MM.1S (cell line): ENCODE measurements around the gene EYA2.

Experiments
- DNase-seq: peaks from one replicate; pipeline ENCODE4 v3.0.0-alpha.2; 2015
- H2AFZ ChIP-seq: fragments of 300-600 bp; sonication (generic); 2 replicates; pipeline ENCODE4 v1.6.0; 2016; ENCODE audit warnings: antibody characterized with exemption, low read length
- H3F3A ChIP-seq: fragments of 300-600 bp; sonication (generic); 2 replicates; pipeline ENCODE4 v1.6.1; 2016; ENCODE audit warnings: mild to moderate bottlenecking, antibody characterized with exemption, low read length, moderate library complexity, mixed read lengths; ENCODE audit not compliant: insufficient read depth
- H3K27ac ChIP-seq: fragments of 300-600 bp; sonication (generic); 2 replicates; pipeline ENCODE4 v1.5.1; 2016; ENCODE audit warnings: mild to moderate bottlenecking, low read length
- H3K27me3 ChIP-seq: fragments of 300-600 bp; sonication (generic); replicated peaks from 2 replicates; pipeline ENCODE4 v1.6.0; 2016; ENCODE audit warnings: low read length; ENCODE audit not compliant: insufficient read depth
- H3K36me3 ChIP-seq: fragments of 300-600 bp; sonication (generic); replicated peaks from 2 replicates; pipeline ENCODE4 v1.6.1; 2016; ENCODE audit warnings: mild to moderate bottlenecking, low read length, mixed read lengths; ENCODE audit not compliant: insufficient read depth
- H3K4me1 ChIP-seq: fragments of 300-600 bp; sonication (generic); 2 replicates; pipeline ENCODE4 v1.6.1; 2016; ENCODE audit warnings: low read length, mixed read lengths
- H3K4me2 ChIP-seq: fragments of 300-600 bp; sonication (generic); 2 replicates; pipeline ENCODE4 v1.6.0; 2016; ENCODE audit warnings: low read depth, low read length
- H3K4me3 ChIP-seq: fragments of 300-600 bp; sonication (generic); 2 replicates; pipeline ENCODE4 v1.5.1; 2016; ENCODE audit warnings: low read length, mixed read lengths
- H3K79me2 ChIP-seq: fragments of 300-600 bp; sonication (generic); 2 replicates; pipeline ENCODE4 v1.6.1; 2016; ENCODE audit warnings: mixed run types, low read length, mixed read lengths
- H3K9ac ChIP-seq: fragments of 300-600 bp; sonication (generic); 2 replicates; pipeline ENCODE4 v1.6.1; 2016; ENCODE audit warnings: low read length, mixed read lengths
- H3K9me2 ChIP-seq: fragments of 300-600 bp; sonication (generic); replicated peaks from 2 replicates; pipeline ENCODE4 v1.6.1; 2016; ENCODE audit warnings: mild to moderate bottlenecking, low read length, mixed read lengths; ENCODE audit not compliant: insufficient read depth
- H3K9me3 ChIP-seq: fragments of 300-600 bp; sonication (generic); replicated peaks from 2 replicates; pipeline ENCODE4 v1.6.1; 2016; ENCODE audit warnings: mild to moderate bottlenecking, low read length, mixed read lengths; ENCODE audit not compliant: insufficient read depth
- H4K20me1 ChIP-seq: fragments of 300-600 bp; sonication (generic); 2 replicates; pipeline ENCODE4 v1.6.1; 2016; ENCODE audit warnings: mild to moderate bottlenecking, low read length, moderate library complexity, mixed read lengths; ENCODE audit not compliant: insufficient read depth
- EZH2 ChIP-seq: fragments of 300-600 bp; sonication (generic); optimal IDR thresholded peaks from 2 replicates; pipeline ENCODE3; 2017; ENCODE audit warnings: low read depth, mild to moderate bottlenecking, antibody characterized with exemption, low read length, mixed read lengths
- EZH2phosphoT487 ChIP-seq: fragments of 300-600 bp; sonication (generic); IDR thresholded peaks from 2 replicates; pipeline ENCODE4 v1.6.1; 2018; ENCODE audit warnings: antibody characterized with exemption, low read length
- TF ChIP-seq, protein P1 (sequence below): fragments of 300-600 bp; sonication (generic); IDR thresholded peaks from 2 replicates; pipeline ENCODE4 v1.5.1; 2016; ENCODE audit warnings: antibody characterized with exemption, low read length, mixed read lengths

Gene EYA2

DNA sequence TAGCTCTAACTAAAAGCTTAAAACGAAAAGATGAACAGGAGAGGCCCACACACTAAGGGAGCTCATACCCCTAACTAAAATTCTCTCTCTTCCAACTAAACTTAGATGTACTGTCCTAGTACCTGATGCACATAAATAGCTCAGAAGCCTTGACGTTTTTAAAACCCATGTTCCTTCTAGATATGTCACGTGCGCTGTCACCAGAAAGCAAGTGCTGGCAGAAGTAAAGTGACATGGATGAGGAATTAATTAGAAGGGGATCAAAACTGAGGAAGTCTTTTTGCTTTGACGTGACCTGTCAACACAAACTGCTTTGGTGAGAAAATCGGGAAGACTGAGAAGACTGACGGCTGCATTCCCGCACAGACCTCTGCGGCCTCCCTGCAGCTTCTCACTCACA lies 319.3 kb downstream of the EYA2 start:
- Histone ChIP-seq H3K79me2 (peaks cover 37% of the 10 kb centered on the region), H3F3A (no peaks in the 10 kb centered on the region), H3K9me3 (no peaks in the 10 kb centered on the region), H3K27ac (no peak overlapping the region), H3K9ac (no peak overlapping the region), H3K4me1 (no peaks in the 10 kb centered on the region), H3K36me3 (peaks cover 32% of the 10 kb centered on the region), H3K4me2 (no peak overlapping the region), H2AFZ (no peak overlapping the region), H3K27me3 (no peaks in the 10 kb centered on the region), H3K9me2 (no peaks in the 10 kb centered on the region), H3K4me3 (no peak overlapping the region), H4K20me1 (no peaks in the 10 kb centered on the region)
- TF ChIP-seq EZH2: no peak
- TF ChIP-seq EZH2phosphoT487: no peak
- TF ChIP-seq, protein P1, sequence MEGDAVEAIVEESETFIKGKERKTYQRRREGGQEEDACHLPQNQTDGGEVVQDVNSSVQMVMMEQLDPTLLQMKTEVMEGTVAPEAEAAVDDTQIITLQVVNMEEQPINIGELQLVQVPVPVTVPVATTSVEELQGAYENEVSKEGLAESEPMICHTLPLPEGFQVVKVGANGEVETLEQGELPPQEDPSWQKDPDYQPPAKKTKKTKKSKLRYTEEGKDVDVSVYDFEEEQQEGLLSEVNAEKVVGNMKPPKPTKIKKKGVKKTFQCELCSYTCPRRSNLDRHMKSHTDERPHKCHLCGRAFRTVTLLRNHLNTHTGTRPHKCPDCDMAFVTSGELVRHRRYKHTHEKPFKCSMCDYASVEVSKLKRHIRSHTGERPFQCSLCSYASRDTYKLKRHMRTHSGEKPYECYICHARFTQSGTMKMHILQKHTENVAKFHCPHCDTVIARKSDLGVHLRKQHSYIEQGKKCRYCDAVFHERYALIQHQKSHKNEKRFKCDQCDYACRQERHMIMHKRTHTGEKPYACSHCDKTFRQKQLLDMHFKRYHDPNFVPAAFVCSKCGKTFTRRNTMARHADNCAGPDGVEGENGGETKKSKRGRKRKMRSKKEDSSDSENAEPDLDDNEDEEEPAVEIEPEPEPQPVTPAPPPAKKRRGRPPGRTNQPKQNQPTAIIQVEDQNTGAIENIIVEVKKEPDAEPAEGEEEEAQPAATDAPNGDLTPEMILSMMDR: no peak
- no peak for DNase-seq

DNA sequence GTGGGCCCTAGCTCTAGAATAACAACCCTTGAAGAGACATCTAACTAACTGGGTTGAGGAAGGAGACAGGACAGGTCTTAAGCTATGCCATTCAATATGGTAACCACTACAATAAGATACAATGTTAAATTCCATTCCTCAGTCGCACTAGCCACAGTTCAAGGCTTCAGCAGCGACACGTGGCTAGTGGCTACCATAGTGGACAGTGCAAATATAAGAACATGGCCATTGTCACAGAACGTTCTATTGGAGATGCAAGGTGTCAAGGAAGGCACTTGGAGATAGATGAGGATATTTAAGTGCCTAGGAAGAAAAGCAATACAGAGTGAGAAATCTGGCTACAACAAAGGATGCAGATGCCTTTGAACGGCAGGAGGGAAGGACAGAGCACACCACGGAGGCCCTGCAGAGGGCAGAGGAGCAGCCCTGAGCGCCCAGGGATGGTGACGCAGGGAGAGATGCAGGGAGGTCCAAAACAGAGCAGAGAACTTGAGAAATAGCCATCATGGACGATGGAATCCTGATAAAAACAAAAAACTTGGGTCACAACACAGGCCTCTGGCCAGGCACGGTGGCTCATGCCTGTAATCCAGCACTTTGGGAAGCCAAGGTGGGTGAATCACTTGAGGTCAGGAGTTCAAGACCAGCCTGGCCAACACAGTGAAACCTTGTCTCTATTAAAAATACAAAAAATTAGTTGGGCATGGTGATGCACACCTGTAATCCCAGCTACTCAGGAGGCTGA lies 321.2 kb downstream of the EYA2 start:
- DNase-seq: no peak
- no peak for TF ChIP-seq EZH2phosphoT487
- TF ChIP-seq, protein P1: no peak
- TF ChIP-seq EZH2: no peak
- peaks cover 25% of the 10 kb centered on the region; the same call in 1 of the 2 replicates for H3K36me3 ChIP-seq

DNA sequence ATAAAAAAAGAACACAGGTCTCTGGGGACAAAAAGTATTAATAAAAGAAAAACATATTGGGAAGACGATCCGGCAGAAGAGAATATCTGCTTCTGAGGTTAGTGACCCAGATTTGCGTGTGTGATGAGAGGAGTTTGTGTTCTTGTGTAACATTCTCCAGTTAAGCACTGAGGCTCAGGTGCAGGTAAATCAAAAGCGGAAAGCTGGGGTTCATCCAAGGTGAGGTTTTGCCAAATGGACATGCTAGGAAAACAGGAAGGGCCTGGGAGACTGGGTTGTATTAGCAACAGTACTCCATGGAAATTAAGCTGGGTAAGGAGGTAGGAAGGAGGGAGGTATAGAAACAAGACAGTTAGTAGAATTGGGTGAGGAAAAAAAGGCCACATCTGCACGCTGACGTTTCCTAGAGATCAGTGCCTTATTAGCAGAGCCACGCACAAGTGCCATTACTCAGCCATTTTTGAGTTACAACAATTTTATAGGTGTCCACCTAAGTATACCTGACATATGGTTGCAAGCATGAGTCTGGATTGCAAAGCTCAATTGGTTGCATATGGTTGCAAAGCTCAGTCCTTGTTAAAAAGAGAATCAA lies 322.3 kb downstream of the EYA2 start:
- Histone ChIP-seq H3K27ac (no peak overlapping the region), H3K27me3 (no peaks in the 10 kb centered on the region), H3K79me2 (peaks cover 43% of the 10 kb centered on the region), H2AFZ (no peak overlapping the region), H3K4me3 (no peak overlapping the region), H3F3A (no peaks in the 10 kb centered on the region), H4K20me1 (no peaks in the 10 kb centered on the region), H3K9me2 (no peaks in the 10 kb centered on the region), H3K9me3 (no peaks in the 10 kb centered on the region), H3K9ac (no peak overlapping the region), H3K4me1 (no peaks in the 10 kb centered on the region), H3K4me2 (no peak overlapping the region), H3K36me3 (peaks cover 24% of the 10 kb centered on the region; the same call in 1 of the 2 replicates)
- DNase-seq: no peak
- TF ChIP-seq, protein P1: no peak
- TF ChIP-seq EZH2phosphoT487 (no peak), EZH2 (no peak)

More for the DNA sequence above, 321.2 kb downstream of the EYA2 start:
- no peak overlapping the region for H3K9ac ChIP-seq
- H3K9me3 ChIP-seq: no peaks in the 10 kb centered on the region
- no peaks in the 10 kb centered on the region for H3K9me2 ChIP-seq
- H3K4me1 ChIP-seq: no peaks in the 10 kb centered on the region
- no peaks in the 10 kb centered on the region for H4K20me1 ChIP-seq
- no peak overlapping the region for H3K27ac ChIP-seq
- no peak overlapping the region for H2AFZ ChIP-seq
- no peaks in the 10 kb centered on the region for H3F3A ChIP-seq
- peaks cover 49% of the 10 kb centered on the region for H3K79me2 ChIP-seq
- H3K4me3 ChIP-seq: no peak overlapping the region
- no peaks in the 10 kb centered on the region for H3K27me3 ChIP-seq
- no peak overlapping the region for H3K4me2 ChIP-seq
